Subcutaneous adipose tissue (tissue), 4 donors: ENCODE data around the gene TXNDC5. TPM values are rescaled to one million over a fixed set of nuclear protein-coding genes. Genes with fewer than 3 reads are reported as not detected.

Experiments
- CTCF ChIP-seq: fragments of 450-650 bp; IDR thresholded peaks from one replicate; pipeline ENCODE4 v1.5.1; 2016; ENCODE audit warnings: low read depth, mild to moderate bottlenecking, control low read depth, antibody characterized with exemption, moderate library complexity
- total RNA-seq, 4 donors: library from RNA; depleted of rRNA; stranded (reverse); fragments of >200 nt; gene quantifications; one replicate each; pipeline ENCODE4 v1.1.0, GENCODE V29; 2016

The TXNDC5 gene
- total RNA-seq, 4 donors from 2014 or later, result 134 to 170 (median 153) TPM

- TF ChIP-seq CTCF, result no peak
These were observed 15.5 kb downstream of the TXNDC5 start for GRCh38 chr6:7895125-7895423.

- TF ChIP-seq CTCF, result no peak
These were observed 16.1 kb downstream of the TXNDC5 start for GRCh38 chr6:7894262-7895124.

- TF ChIP-seq CTCF, result no peak
These were observed 17.2 kb downstream of the TXNDC5 start for GRCh38 chr6:7893342-7893741.

GRCh38 chr6:7891078-7891872, 19.3 kb downstream of the TXNDC5 start:
- TF ChIP-seq CTCF, result no peak

GRCh38 chr6:7888587-7889357, 21.8 kb downstream of the TXNDC5 start:
- TF ChIP-seq CTCF, result no peak

- no peak for TF ChIP-seq CTCF
These were observed 23.2 kb downstream of the TXNDC5 start for GRCh38 chr6:7887278-7887991.
